ENCODE data around the gene UBE3B.

DNA sequence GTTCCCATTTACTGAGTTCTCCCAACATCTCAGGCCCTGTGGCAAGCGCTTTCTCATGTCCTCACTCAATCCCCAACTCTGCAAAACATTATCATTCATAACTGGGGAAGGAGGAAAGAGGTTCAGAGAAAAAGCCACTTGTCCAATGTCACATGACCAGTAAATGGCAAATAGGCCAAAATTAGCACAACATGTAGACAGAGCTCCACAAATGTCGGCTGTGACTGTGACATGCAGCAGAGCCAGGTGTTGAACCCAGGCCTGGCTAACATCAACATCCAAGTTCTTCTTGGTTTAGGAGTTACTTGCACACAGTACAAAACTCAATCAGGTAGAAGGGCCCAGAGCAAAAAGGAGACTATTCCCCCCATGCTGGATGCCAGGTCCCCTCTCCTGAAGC, 11.1 kb upstream of the UBE3B start:
- TF ChIP-seq CTCF (IDR thresholded peaks at IDR 0.05): no peak
- TF ChIP-seq EP300 (IDR thresholded peaks at IDR 0.05): no peak
